HCT116 (cell line): ENCODE data around the gene ELF1. TPM values are rescaled to one million over a fixed set of nuclear protein-coding genes. Genes with fewer than 3 reads are reported as not detected.

Experiments used
- ATAC-seq: fragments of 200-7000 bp; cut with Tn5 transposase; 2 replicates; pipeline ENCODE4 v1.9.1; 2020; ENCODE audit warnings: mild to moderate bottlenecking, moderate library complexity
- BruUV-seq: library from RNA; stranded (reverse); fragments of 400-500 nt; replicated peaks from 2 replicates; lab custom pipeline; 2021; lab: Mats Ljungman, UMichigan
- CTCF ChIA-PET: fragments of 300-600 bp; sonication (Branson Sonifier 250); formaldehyde crosslinking; loops from one replicate; lab custom pipeline; 2021; ENCODE audit warnings: antibody characterized with exemption; lab: Charles Lee
- POLR2A ChIA-PET: fragments of 300-600, 350-600 bp; sonication (Branson Sonifier 250); formaldehyde crosslinking; loops from one replicate; lab custom pipeline; 2021; ENCODE audit warnings: antibody characterized with exemption; lab: Charles Lee
- RAD21 ChIA-PET, 2 experiments: fragments of 300-600 bp; sonication (Branson Sonifier 250); formaldehyde crosslinking; loops; one replicate each; lab custom pipeline; 2023; ENCODE audit warnings: low total read pairs in 2 of 2; ENCODE audit not compliant: uncharacterized antibody in 2 of 2, unreplicated experiment in 2 of 2, low non-redundant PET in 1 of 2; lab: Charles Lee
- DNase-seq: peaks from one replicate; pipeline ENCODE4 v3.0.0-alpha.2; 2010; ENCODE audit warnings: low read depth, low spot score
- H2AFZ ChIP-seq: fragments of 200-600 bp; shearing (Covaris generic), sonication (generic); 2 replicates; pipeline ENCODE4 v1.6.1; 2017; ENCODE audit warnings: low read depth, mixed run types, mixed read lengths, antibody characterized with exemption, low read length; ENCODE audit not compliant: poor library complexity, severe bottlenecking
- H3K27ac ChIP-seq: 2 replicates; pipeline ENCODE4 v1.5.1; 2012; ENCODE audit warnings: low read depth, low read length
- H3K27me3 ChIP-seq: fragments of 200-600 bp; sonication (generic); 2 replicates; pipeline ENCODE4 v1.6.1; 2016; ENCODE audit warnings: mixed run types, low read length, mixed read lengths; ENCODE audit not compliant: insufficient read depth
- H3K36me3 ChIP-seq, 2 experiments: fragments of 200-500 bp in 1 of 2; fragments of 200-600 bp in 1 of 2; sonication (Bioruptor generic) in 1 of 2; sonication (generic) in 1 of 2; 2 replicates each; pipeline versions ENCODE4 v1.5.1 to v1.6.1; 2014 to 2016; ENCODE audit warnings: low read length in 2 of 2, inconsistent platforms in 1 of 2, mixed read lengths in 1 of 2, mixed run types in 1 of 2; ENCODE audit not compliant: insufficient read depth in 2 of 2, control insufficient read depth in 1 of 2
- H3K4me1 ChIP-seq, 2 experiments: fragments of 200-600 bp in 1 of 2; sonication (generic) in 1 of 2; 2 replicates each; pipeline versions ENCODE4 v1.5.1 to v1.6.1; 2012 to 2017; ENCODE audit warnings: low read length in 2 of 2, inconsistent platforms in 1 of 2, mild to moderate bottlenecking in 1 of 2, mixed read lengths in 1 of 2, mixed run types in 1 of 2, moderate library complexity in 1 of 2; ENCODE audit not compliant: insufficient read depth in 2 of 2, control insufficient read depth in 1 of 2
- H3K4me2 ChIP-seq: fragments of 200-600 bp; sonication (generic); 2 replicates; pipeline ENCODE4 v1.6.1; 2017; ENCODE audit warnings: mixed run types, low read length, mixed read lengths
- H3K4me3 ChIP-seq, 2 experiments: fragments of 200-600 bp in 1 of 2; sonication (generic) in 1 of 2; replicated peaks in 1 of 2; 2 replicates each; pipeline ENCODE4 v1.5.1; 2011 to 2016; ENCODE audit warnings: low read length in 2 of 2, control low read depth in 1 of 2, low read depth in 1 of 2, mild to moderate bottlenecking in 1 of 2, mixed read lengths in 1 of 2, mixed run types in 1 of 2
- H3K79me2 ChIP-seq: fragments of 200-600 bp; sonication (generic); 2 replicates; pipeline ENCODE4 v1.6.1; 2017; ENCODE audit warnings: mild to moderate bottlenecking, mixed run types, low read length, moderate library complexity, mixed read lengths; ENCODE audit not compliant: insufficient read depth
- H3K9ac ChIP-seq: fragments of 200-600 bp; sonication (generic); 2 replicates; pipeline ENCODE4 v1.6.1; 2016; ENCODE audit warnings: low read length, mixed read lengths
- H3K9me2 ChIP-seq: fragments of 200-600 bp; sonication (generic), shearing (Covaris generic); 2 replicates; pipeline ENCODE4 v1.6.1; 2017; ENCODE audit warnings: mixed run types, mild to moderate bottlenecking, moderate library complexity; ENCODE audit not compliant: insufficient read depth
- H3K9me3 ChIP-seq, 2 experiments: fragments of 200-500 bp in 1 of 2; fragments of 200-600 bp in 1 of 2; sonication (Bioruptor generic) in 1 of 2; sonication (generic) in 1 of 2; 2 replicates each; pipeline ENCODE4 v1.6.1; 2014 to 2017; ENCODE audit warnings: low read length in 2 of 2, mixed read lengths in 2 of 2, inconsistent platforms in 1 of 2, low read depth in 1 of 2, mild to moderate bottlenecking in 1 of 2, mixed run types in 1 of 2, moderate library complexity in 1 of 2; ENCODE audit not compliant: control insufficient read depth in 1 of 2, insufficient read depth in 1 of 2
- H4K20me1 ChIP-seq: fragments of 200-600 bp; sonication (generic), shearing (Covaris generic); 2 replicates; pipeline ENCODE4 v1.6.1; 2017; ENCODE audit warnings: mixed run types, mild to moderate bottlenecking, moderate library complexity; ENCODE audit not compliant: insufficient read depth
- ATF3 ChIP-seq: IDR thresholded peaks from 2 replicates; pipeline ENCODE4 v1.6.1; 2012
- CEBPB ChIP-seq: IDR thresholded peaks from 2 replicates; pipeline ENCODE4 v1.6.1; 2012; ENCODE audit warnings: low read depth
- CTCF ChIP-seq, 3 experiments: fragments of 200-600 bp in 1 of 3; sonication (generic) in 1 of 3; IDR thresholded peaks in 2 of 3; conservative IDR thresholded peaks in 1 of 3; 2 replicates each; pipeline ENCODE4 v1.5.1; 2012 to 2017; ENCODE audit warnings: low read depth in 2 of 3, low read length in 2 of 3, antibody characterized with exemption in 1 of 3, borderline replicate concordance in 1 of 3, control low read depth in 1 of 3, mild to moderate bottlenecking in 1 of 3, mixed read lengths in 1 of 3, mixed run types in 1 of 3, moderate library complexity in 1 of 3; ENCODE audit not compliant: insufficient read depth in 1 of 3
- EGR1 ChIP-seq: IDR thresholded peaks from 2 replicates; pipeline ENCODE4 v1.6.1; 2012; ENCODE audit warnings: low read depth
- EZH2phosphoT487 ChIP-seq: fragments of 200-600 bp; IDR thresholded peaks from 2 replicates; pipeline ENCODE4 v1.6.1; 2018; ENCODE audit warnings: antibody characterized with exemption, borderline replicate concordance
- FOSL1 ChIP-seq: IDR thresholded peaks from 2 replicates; pipeline ENCODE4 v1.6.1; 2012; ENCODE audit warnings: low read depth
- JUND ChIP-seq: IDR thresholded peaks from 2 replicates; pipeline ENCODE4 v1.6.1; 2012
- RAD21 ChIP-seq: IDR thresholded peaks from 2 replicates; pipeline ENCODE4 v1.6.1; 2012; ENCODE audit warnings: low read depth, mild to moderate bottlenecking
- SP1 ChIP-seq: IDR thresholded peaks from 2 replicates; pipeline ENCODE4 v1.6.1; 2012; ENCODE audit warnings: low read depth
- SRF ChIP-seq: IDR thresholded peaks from 2 replicates; pipeline ENCODE4 v1.6.1; 2012; ENCODE audit warnings: low read depth
- YY1 ChIP-seq: IDR thresholded peaks from 2 replicates; pipeline ENCODE4 v1.6.1; 2011; ENCODE audit warnings: low read length, low read depth, moderate library complexity, mild to moderate bottlenecking; ENCODE audit not compliant: insufficient replicate concordance; ENCODE audit errors: extremely low read depth
- ZNF274 ChIP-seq: fragments of 200-500 bp; sonication (Bioruptor generic); IDR thresholded peaks from 2 replicates; pipeline ENCODE4 v1.6.1; 2014; ENCODE audit warnings: mild to moderate bottlenecking, low read depth, low read length, inconsistent platforms
- intact Hi-C: fragments of 100-400 bp; cut with micrococcal nuclease; formaldehyde crosslinking; loops from 2 replicates; pipeline ENCODE4 v1.10.0; 2022
- total RNA-seq: library from RNA; stranded (reverse); gene quantifications from one replicate; pipeline ENCODE4 v1.2.1, GENCODE V29; 2021; ENCODE audit not compliant: unreplicated experiment

ELF1 gene
- total RNA-seq, 1 experiment from 2014 or later, result 30.0 TPM

GRCh38 chr13:41040584-41041334 lies 21.6 kb upstream of the ELF1 start:
- H3K27ac ChIP-seq, result no peak overlapping the region
- TF ChIP-seq ATF3, result no peak
- no peak for TF ChIP-seq EGR1
- no peak for TF ChIP-seq EZH2phosphoT487
- no peak for TF ChIP-seq CTCF (IDR thresholded peaks at IDR 0.05 in 2 of 3, conservative IDR thresholded peaks at IDR 0.05 in 1 of 3; ENCODE audit: borderline replicate concordance in 1 of 3, insufficient read depth in 1 of 3, low read depth in 2 of 3, low read length in 2 of 3)
- no peak for TF ChIP-seq ZNF274
- no peak for TF ChIP-seq SRF
- TF ChIP-seq YY1, result no peak
- TF ChIP-seq RAD21, result no peak
- TF ChIP-seq SP1, result no peak
- TF ChIP-seq JUND, result no peak
- TF ChIP-seq CEBPB, result no peak
- TF ChIP-seq FOSL1, result no peak
- no TSS peak for BruUV-seq
- CTCF ChIA-PET, result interaction anchor here (1.5 kb wide), 1 partner anchor 11 kb away, joined by 3 read pairs; no protein-coding TSS in a partner anchor
- H3K4me3 ChIP-seq, result no peak overlapping the region
- 0 out of 4 replicates have a peak, but pooled peaks cover 0 to 4% of the 10 kb centered on the region in 2 experiments for H3K4me1 ChIP-seq
- no peaks in the 10 kb centered on the region for H3K9me3 ChIP-seq
- DNase-seq (no peak), ATAC-seq (no peak)
- no peak overlapping the region for H3K9ac ChIP-seq
- H3K4me2 ChIP-seq, result no peak overlapping the region
- RAD21 ChIA-PET, result no interaction called here
- POLR2A ChIA-PET, result no interaction called here
- H3K27me3 ChIP-seq, result no peaks in the 10 kb centered on the region
- peaks cover 6% of the 10 kb centered on the region; the same call in 1 of the 2 replicates for H3K79me2 ChIP-seq
- intact Hi-C loops, result no loop called here
- H2AFZ ChIP-seq, result no peak overlapping the region
- H4K20me1 ChIP-seq, result no peaks in the 10 kb centered on the region
- H3K36me3 ChIP-seq, result no peaks in the 10 kb centered on the region
- H3K9me2 ChIP-seq, result no peaks in the 10 kb centered on the region
